NCI-H1048 (cell line): ENCODE data around the gene EXOG.
A peak's percentile ranks its signal among the peaks of the same experiment; 100 is the strongest.

Source experiments
- DNase-seq: peaks from one replicate; lab custom pipeline; 2025; lab: John Stamatoyannopoulos, UW

The EXOG gene

DNA sequence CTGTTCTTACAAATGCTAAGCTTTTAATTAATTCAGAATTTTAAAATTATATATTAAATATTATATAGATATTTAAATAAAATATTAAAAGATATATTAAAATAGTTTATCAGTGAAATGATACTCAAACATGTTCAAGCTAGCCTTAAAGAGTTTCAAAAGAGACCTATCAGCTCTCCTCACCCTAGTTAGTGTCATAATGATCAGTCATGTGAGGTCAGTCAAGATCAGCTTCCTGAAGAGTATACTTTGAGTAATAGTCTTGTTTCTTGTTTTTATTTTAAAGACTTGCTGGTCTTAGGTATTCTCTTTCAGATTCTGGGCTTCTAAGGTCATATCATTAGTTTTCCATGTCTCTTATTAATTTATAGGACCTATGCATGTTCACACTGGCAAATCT is 14.5 kb downstream of the EXOG start:
- DNase-seq = no peak

DNA sequence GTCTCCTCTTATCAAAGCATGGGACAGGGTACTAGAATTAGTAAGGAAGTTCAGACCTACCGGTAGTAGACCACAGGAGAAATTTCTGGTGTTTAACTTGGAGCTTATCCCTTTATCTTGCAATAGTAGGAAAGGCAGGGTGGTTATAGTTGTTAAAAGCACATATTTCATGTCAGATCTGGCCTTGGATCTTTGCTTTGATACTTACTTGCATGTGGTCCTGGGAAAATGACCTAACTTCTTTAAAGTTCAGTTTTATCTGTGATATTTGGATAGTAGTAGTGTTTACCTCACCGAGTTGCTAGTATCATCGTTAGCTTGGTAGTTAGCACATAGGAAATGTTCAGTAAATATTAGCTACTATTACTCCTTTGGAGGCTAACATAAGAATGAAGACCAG is 15.4 kb downstream of the EXOG start:
- DNase-seq = no peak

DNA sequence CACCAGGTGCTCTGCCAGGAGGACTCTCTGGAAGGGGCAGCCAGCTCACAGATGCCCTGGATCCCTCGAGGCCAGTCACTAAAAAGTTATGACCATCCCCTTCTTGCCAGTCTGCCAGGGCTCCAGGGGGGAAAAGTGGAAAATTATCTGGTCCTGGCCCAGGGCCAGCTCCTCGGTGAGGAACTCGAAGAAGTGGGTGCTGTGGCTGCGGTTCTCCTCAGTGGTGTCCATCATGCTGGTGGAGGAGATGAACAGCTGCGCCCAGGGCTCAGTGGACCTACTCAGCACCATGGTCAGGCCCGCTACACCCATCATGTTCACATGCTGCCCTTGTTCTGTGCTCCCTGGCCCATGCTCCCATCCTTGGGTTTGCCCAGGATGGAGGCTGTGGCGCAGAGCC is 19.2 kb downstream of the EXOG start:
- DNase-seq = no peak

DNA sequence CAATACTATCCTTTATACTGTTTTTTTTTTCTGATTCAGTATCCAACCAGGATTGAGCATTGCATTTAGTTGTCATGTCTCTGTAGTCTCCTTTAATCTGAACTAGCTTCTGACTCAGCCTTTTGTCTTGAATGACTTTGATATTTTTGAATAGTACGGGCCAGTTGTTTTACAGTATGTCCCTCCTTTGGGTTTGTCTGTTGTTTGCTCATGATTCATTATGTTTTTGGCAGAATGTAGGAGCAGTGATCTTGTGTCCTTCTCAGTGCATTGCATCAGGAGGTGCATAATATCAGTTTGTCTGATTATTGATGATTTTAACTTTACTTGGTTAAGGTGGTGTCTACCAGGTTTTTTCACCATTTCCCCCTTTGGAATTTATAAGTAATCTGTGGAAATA is 20.5 kb downstream of the EXOG start:
- DNase-seq = no peak

DNA sequence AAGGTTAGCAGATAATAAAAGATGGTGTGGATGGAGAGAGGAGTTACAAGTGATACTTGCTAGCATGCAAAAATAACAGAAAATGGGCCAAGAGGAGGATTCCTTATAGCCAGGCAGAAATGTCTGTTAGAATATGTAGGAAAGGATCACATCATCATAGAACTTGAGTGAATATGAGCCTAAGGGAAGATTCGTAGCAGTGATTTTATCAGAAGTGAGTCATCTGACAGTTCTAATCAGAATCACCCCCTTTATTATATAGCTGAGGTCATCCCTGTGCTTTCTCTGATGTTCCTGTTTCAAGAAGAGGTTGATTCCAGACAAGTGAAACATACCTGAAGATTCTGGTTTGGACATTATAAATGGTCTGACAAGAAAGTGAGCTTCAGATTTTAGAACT is 22.9 kb downstream of the EXOG start:
- no peak for DNase-seq

DNA sequence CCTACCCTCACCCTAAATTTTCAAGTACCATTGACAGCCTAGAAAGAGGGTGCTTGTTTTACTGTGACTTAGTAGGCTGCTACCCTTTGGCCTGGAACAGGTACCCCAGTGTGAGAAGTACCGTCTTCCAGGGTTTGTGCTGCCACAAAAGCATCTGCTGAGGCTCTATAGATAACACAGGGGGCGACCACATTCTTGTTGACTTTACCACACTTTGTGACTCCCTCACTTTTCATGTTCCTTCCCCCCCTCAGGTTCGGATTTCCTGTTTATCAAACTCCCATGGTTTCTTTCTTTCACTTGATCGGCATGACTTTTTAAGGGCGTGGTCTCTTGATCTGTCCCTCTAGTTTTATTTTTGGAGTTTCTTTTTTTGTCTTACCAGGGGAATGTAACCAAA is 23.5 kb downstream of the EXOG start:
- no peak for DNase-seq

DNA sequence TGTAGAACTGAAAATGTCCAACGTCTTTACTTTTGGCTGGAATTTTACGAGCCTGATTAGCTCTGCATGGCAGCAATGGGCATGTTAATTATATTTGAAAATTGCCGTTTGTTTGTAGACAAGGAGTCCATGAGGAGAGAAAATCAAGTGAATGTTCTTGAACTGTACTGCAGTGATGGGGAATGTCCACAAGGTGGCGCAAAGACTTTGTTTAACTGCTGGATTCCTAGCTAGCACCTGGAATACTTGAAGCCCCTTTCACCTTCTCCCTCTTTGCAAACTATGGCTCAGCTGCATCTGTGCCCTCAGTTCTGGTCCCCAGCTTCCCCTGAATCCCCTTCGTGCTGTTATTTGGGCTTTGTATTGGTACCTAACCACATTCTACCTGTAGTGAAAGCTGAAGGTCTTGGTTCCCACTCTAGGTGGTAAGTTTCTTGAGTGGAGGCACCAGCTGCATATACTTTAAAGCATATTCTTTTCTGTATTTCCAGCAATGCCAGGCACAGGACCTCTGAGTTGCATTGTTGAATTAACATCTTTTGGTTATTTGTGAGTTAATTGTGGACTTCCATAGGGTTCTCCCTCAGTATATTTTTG is 25.3 kb downstream of the EXOG start:
- peak; percentile 20 for DNase-seq

DNA sequence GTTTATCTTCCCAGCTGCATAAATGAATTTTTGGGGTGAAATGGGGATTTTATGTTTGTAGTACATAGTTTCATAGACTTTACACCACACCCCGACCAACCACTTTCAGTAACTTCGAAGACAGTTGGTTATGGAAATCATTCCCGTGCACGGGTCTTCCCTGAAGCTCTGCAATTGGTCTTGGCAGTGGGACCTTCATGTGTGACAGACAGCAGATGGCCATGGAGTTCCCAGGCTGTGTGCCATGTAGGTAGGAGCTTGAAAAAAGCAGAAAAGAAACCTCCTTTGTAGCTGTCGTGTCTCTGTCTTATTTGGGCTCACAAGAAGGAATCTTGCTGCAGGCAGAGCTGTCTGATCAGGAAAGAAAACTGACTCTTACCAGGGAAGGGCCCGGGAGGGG is 25.9 kb downstream of the EXOG start:
- no peak for DNase-seq

DNA sequence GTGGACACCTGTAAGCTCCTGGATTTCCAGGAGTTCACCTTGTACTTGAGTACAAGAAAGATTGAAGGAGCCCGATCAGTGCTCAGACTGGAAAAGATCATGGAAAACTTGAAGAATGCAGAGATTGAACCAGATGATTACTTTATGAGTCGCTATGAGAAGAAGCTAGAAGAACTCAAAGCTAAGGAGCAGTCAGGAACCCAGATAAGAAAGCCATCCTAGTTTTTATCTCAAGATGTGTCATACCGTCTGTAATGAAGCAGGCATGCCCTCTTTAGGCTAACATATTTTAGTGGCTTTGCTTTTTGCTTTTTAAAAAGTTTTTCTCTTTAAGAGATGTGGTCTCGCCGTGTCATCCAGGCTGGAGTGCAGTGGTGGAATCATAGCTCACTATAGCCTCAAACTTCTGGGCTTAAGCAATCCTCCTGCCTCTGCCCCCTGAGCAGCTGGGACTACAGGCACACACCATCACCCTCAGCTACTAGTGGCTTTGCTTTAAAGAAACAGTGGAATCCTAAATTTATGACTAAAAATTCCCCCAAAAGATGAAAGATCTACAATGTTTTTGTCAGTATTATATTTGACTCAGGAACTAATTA is 28.1 kb downstream of the EXOG start:
- DNase-seq = no peak

DNA sequence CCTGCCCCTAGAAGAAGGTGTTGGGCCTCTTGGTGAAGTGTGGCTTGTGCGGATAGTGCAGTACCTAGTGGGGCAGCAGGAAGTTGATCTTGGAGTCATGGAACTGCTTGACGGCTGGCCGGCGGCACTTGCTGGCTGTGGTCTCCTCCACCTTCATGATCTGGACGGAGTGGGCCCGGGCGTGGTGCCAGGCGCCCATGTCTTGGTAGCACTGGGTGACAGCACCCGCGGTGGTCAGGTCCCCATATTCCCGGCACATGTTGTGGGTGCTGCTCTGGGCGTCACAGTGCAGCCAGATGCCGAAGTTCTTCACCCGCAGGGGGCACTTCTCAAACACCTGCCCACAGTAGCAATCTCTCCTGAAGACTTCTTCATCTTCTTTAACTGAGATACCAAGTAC is 30.7 kb downstream of the EXOG start:
- no peak for DNase-seq

DNA sequence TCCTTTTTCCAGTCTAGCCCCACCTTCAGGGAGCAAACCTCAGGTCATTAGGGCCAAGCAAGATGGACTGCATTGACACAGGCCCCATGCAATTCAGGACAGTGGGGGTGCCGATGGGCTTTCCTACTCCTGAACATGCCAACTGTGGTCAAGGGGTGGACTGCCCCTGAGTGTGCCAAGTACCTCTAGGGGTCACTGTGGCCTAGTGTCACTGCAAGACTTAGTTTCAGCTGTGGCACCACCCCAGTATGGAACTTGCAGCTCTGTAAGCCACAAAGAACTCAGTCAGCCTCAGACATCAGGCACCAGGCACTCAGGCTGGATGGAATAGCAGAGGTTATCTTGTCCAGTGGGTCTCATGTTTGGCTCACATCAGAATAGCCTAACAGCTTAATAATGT is 32.3 kb downstream of the EXOG start:
- DNase-seq = no peak

DNA sequence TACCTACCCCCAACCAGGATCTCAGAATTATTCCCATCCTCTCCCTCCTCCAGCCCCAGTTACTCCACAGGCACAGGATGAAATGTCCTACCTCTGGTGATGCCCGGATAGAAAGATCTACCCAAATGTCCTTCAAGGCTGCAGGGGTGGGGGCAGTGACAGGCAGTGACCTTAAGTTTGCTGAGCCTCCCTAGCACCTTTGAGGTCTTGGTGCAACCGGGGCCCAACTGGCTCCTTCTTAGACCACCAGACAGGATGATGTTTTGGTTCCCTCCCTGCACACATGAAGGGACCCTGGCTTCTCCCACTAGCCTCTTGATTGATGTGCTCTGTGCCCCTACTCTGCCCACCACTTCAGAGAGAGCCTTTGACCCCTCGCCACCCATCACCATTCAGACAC is 36.4 kb downstream of the EXOG start:
- no peak for DNase-seq

DNA sequence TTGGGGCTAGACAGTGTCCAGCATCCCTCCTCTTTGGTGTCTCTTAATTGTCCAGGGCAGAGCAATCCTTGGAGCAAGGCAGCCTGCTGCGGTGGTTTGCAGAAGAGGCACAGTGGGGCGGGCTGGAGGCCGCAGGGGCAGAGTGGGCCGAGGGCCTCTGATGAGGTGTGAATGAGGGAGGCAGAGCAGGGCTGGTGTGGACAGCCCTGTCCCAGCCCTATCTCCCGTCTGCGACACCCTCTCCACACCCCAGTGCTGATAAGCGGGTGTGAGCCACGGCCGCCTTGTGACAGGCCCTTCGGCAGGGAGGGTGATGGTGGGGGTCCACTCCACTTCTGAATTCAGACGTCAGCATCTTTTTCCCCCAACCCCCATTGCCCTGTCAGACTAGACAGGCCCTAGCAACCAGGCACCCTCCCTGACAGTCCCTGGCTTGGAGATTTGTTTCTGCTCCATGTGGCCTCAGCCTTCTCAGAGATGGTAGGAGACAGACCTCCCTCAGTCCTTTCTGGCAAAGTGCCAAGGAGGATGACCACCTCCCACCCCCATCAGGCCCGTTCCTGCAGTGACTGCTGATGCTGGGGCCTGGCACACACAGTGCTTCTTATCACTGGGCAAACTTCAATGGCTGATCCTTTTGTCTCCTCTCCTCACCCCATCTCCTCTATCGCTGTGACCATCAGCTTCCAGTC is 37.3 kb downstream of the EXOG start:
- no peak for DNase-seq

DNA sequence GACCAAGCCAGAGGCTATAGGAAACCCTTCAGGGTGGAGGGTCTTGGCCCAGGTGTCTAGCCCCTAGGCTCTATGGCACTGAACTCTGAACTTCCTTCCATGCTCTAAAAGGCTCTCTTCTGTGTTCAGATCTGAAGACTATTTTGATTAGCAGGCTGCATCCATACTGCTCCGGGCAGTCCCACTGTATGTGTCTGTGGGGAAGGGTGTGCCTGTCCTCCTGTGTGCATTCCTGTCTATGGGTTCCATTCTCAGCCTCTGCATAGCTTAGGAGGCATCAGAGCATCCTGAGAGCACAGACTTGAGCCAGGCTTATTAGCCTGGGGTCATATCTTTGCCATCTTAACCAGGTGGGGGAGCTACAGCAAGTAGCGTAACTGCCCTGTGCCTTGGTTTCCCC is 38.0 kb downstream of the EXOG start:
- no peak for DNase-seq

DNA sequence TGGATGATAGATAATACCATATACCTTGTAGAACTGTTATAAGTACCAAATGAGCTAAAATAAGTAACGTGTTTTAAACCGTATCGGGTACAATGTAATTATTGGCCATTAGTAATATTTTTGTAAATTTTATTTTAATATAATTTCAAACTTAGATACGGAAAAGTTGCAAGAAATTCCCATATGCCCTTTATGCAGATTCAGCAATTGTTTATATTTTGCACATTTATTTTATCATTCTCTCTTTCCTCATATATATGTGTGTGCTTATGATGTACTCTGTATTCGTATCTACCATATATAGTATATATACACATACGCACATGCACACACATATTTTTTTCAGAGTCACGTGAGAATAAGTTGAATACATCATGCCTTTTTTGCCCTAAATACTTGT is 38.5 kb downstream of the EXOG start:
- DNase-seq = no peak

DNA sequence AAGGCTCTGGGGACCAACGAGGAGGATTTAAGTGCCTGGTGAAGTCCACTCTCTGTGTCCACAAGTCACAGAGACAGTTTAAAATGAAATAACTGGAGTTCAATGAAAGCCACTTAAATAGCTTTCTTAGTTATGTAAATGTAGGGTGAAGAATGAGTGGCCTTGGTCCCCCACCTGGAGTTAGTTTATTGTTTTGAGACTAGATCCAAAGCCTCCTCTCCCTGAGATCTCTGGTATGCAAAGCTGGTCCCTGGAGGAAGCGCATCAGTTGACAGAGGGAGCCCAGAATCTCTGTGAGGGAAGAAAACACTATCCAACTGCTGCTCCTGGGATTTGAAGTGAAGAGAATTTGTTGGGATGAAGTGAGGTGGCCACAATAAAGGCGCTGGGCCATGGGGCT is 40.5 kb downstream of the EXOG start:
- no peak for DNase-seq

DNA sequence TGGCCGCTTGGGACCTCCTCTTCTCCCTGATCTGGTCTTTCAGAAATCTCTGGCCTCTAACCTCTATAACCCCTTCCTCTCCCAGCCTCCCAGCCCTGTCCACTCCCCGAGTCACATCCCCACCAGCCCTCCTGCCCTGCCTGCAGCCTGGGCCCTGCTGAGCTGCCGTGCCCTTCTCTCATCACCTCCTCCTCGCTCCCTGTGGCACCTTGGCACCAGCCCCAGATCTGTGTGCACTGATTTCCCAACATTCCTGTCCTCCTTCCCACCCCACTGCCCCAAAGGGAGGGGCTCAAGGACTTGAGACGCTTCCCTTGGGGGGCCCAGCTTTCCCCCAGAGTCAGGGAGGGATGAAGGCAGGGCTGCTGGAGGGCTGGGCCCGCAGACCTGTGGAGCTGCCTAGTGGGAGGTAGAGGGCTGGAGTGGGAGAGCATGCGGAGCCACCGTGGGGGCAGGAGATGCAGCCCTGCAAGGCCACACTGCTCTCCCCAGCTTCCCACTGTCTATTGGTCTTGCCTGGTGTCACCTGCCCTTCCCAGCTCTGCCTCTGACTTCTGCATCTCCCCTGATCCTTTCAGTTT is 42.7 kb downstream of the EXOG start:
- DNase-seq = no peak

DNA sequence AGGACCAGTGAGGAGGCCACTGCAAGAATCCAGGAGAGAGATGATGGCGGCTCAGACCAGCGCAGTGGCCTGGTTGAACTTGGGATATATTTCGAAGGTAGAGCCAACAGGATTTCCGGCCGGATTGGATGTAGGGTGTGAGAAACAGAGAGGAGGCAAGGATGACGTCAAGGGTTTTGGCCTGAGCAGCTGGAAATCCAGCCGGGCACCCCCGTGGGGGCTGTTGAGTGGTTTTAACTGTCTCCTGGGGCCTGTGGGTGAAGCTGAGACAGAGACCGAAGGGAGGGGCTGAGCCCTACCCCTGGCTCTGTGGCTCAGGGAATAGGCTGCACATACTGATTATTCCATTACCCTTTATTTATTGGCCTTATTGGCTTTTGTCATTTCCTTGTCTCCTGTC is 45.7 kb downstream of the EXOG start:
- no peak for DNase-seq

DNA sequence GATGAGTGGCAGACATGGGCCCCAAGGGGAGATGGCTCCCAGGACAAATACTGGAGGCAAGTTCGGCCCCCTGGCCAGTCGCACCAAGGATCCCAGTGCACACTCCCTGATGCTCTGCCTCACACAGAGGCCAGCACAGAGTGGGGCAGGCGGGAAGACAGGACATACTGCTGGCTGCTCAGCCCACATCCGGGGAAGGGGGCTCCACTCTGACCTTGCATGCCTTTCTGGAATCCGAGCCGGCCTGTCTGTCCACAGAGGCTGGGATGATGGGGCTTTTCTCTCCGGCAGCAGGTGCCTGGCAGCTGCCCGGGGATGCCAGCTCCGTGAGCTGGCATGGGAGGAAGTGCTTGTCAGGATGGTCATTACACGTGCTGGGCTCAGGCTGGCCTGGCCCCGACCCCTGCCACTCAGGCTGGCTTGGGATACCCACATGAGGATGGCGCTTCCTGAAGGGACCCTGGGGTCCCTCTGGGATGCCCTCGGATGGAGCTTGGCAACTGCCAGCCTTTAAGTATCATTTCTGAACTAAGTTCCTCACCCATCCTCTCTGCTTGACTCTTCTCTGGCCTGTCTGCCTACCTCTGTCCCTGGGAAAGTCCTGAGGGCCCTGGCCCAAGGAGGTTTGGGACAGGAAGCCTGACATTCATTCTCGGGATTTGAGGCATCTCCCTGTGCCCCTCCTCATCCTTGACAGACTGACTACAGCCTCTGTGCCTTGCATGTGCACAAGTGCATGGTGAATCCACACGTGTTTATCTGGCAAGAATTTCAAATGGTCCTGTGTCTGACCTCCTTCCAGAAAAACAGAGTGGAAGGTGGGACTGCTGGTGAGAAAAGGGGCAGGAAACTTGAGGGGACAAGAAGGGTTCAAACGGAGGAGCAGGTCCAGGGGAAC is 46.5 kb downstream of the EXOG start:
- no peak for DNase-seq

DNA sequence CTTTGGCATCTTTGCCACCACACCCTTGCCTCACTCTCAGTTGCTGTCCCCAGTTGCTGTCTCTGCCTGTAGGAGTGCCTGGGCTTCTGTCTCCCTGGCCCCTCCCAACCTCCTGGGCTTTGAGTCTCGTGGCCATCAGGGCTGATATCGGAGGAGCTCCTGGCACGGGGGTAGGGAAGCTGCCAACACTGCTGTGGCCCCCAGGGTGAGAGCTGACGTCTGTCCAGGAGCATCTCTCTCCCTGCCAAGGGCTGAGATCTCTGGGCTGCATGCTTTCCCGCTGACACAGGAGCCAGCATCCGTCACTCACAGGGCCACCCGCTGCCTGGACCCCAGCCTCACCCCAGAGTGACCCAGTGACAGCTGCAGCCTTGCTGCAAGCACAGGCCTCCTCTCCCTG is 47.4 kb downstream of the EXOG start:
- no peak for DNase-seq

DNA sequence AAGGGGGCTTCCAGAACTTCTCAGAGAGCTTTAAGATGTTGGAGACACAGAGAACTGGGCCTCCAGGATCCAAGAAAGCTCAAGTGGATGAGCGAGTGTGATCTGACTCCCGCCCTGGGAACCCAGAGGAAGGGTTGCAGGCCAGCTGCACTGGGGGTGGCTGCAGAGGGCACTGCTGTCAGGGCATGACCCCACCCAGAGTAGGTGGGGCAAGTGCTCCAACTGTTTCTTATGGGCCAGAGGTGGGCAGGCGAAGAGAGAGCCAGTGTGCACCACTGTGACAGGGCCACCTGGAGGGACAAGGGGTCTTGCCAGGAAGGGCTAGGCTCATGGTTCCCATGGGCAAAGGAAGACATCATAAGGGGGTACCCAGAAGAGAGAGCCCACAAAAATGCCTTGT is 48.8 kb downstream of the EXOG start:
- DNase-seq = no peak

DNA sequence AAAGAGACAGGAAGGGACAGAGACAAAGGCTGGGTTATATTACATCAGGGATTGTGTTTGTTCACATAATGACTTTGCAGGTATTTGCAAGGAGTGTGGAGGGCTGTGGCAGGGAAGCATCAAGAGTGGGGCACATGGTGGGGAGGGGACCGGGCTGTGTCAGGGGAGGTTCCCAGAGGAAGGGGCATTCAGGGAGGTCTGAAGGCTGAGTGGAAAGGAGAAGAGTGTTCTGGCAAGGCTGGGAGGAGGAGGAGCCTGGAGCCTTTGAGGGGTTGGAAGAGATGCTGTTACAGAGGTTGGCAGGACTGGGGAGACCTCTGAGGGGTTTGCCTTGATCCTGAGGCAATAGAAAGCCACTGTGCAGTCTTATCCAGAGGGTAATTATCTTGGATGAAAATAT is 49.4 kb downstream of the EXOG start:
- no peak for DNase-seq

DNA sequence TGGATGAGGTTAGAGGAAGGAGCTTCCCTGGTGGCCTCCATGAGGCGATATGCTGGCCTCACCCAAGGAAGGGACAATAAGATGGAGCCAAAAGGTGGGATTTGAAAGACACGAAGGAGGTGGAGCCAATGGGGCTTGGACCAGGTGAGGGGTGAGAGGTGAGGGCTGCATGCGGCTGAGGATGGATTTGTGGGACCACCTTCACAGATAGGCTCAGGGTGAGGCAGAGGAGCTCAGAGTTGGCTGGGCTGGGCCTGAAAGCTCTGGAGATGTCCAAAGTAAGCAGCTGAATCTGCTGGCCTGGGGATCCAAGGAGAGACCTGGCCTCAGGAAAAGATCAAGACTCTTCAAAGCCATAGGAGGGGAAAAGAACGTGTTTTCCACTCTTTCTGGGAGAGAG is 49.8 kb downstream of the EXOG start:
- DNase-seq = no peak
